GM19372 (cell line): ENCODE measurements around the gene PHACTR2.

Experiments used
- ATAC-seq: cut with Tn5 transposase; IDR thresholded peaks from one replicate; pipeline ENCODE4 v1.9.1; 2021; ENCODE audit warnings: mild to moderate bottlenecking, low read depth, moderate library complexity; ENCODE audit not compliant: unreplicated experiment

PHACTR2 gene

GRCh38 chr6:143696664-143697000 is 18.9 kb downstream of the PHACTR2 start:
- ATAC-seq, result no peak

DNA sequence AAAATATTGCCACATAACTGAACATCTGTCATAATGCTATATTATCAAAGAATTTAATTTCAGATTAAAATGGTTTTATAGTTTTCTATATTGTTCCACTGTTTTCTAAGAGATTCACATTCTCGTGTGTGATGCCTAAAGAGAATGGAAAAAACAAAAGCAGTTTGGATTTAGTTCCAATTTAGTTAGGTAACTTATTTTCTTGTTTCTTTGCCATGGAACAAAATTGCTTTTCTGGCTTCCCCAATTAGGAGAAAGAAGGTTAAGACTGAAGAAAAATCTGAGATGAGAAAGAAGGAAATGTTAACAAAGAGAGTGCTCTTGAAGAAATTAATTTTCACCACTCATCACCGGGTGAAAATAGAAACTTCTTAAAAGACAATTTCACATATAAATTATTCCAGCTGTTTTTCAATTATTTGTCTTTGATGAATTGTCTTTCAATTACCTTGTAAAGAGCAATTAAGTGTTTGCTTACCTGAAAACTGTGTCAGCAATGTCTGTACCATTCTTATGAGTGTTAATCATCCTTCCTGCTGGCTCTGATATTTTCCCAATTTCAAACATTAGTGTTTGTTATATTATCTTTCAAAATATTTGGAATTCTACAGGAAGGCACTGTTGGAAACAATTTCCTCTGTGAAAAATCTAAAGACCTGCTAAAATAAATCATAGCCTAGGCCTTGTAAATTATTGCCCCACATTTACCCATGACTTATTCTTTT is 19.5 kb downstream of the PHACTR2 start:
- ATAC-seq, result no peak

- ATAC-seq, result no peak
Observed at GRCh38 chr6:143698329-143698728, 20.6 kb downstream of the PHACTR2 start.

DNA sequence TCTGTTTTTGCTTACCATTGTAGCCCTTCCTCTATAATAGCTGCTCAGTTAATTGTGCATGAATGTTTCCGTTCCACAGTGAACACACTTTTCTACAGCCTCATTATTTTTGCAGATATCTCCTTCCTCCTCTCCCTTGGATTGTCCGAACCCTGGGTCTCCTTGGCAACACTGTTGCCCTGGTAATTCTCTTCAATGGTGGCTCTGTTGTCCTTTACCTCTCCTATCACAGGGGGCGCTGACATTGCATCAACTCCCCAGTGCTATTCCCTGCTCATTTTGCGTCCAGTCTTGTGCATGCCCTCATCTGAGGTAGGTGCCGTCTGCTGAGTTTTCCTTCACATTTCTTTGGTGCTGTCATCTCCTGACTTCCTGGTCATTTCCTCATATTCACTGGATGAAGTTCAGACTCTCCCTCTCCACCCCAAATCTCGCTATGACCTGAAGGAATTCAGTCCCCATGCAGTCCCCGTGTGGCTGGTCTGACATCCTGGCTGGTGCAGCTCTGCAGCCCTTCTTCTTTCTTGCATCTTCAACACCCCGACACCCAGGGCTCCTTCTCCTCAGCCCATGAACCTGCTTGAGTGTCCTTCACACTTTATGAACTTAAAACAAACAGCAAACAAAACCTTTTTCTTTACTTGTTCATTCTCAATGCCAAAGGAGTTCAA is 21.1 kb downstream of the PHACTR2 start:
- ATAC-seq, result no peak

DNA sequence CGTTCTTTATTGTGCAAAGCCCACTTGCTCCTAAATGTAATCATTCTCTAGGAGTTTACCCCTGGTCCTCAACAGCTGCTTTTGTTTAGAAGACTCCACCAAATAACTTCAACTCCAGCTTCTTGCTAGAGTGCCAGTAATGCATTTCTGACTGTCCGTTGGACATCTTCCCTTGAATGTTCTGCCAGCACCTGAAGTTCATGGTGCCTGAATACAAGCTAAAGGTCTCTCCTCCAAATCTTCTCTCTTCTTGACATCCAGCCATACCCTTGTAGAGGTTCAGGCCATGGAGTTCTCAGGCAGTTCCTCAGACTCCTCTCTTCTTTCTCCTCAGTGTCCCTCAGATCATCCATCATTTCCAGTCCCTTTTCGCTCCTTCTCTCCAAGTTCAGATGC is 21.7 kb downstream of the PHACTR2 start:
- ATAC-seq, result no peak

GRCh38 chr6:143700684-143701348 is 23.1 kb downstream of the PHACTR2 start:
- ATAC-seq, result no peak

DNA sequence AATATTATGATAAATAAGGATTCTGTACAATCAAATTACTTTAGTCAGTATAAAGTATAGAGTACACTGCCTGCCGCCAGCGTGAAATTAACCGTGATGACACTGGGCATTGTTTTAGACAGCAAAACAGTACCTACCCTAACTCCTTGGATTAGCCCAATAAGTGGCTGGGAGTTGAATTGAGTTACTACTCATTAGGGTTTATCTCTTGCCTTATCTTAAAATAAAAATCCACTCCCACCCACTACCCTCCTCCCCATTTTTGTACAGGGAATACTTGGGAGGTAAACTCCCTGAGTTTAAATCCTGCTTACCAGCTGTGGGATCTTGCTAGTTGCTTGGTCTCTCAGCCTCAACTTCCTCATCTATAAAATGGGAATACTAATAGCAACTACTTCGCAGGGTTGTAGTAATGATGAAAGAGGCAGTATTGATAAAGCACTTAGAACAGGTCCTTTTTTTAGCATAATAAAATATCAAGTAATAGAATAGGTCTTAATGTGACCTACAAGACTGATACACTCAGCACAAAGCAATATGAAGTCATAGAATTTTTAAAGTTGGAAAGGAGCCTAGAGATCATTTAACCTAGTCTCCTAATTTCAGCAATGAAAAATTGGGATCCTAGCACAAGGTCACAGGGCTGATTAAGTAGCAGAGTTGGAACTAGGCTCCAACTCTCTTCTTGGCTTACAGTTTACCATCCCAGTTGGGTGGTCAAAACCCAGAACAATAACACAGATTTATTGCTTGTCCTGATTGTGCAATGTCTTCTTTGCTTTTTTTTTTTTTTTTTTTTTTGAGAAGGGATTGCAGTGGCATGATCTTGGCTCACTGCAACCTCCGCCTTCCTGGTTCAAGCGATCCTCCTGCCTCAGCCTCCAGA is 23.8 kb downstream of the PHACTR2 start:
- no peak for ATAC-seq

DNA sequence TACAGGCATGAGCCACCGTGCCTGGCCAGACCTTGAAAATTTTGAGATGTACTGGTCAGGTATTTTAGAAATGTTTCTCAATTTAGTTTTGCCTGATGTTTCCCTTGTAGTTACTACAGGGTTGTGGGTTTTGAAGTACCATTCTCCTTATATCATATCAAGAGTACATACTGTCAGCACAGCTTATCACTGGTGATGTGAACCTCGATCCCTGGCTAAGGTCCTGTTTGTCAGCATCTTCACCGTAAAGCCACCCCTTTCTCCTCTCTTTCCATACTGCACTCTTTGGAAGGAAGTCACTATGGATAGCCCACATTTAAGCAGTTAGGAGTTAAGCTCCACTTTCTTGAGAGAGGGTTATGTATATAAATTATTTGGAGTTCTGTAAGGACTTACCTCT is 27.8 kb downstream of the PHACTR2 start:
- ATAC-seq, result no peak

DNA sequence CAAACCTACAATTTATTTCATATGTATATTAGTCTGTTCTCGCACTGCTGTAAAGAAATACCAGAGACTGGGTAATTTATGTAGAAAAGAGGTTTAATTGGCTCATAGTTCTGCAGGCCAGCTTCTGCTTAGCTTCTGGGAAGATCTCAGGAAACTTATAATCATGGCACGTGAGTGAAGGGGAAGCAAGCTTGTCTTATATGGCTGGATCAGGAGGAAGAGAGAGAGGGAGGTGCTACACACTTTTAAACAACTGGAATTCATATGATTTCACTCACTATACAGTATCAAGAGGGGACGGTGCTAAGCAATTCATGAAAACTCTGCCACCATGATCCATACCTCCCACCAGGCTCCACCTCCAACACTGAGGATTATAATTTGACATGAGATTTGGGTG is 29.9 kb downstream of the PHACTR2 start:
- no peak for ATAC-seq

DNA sequence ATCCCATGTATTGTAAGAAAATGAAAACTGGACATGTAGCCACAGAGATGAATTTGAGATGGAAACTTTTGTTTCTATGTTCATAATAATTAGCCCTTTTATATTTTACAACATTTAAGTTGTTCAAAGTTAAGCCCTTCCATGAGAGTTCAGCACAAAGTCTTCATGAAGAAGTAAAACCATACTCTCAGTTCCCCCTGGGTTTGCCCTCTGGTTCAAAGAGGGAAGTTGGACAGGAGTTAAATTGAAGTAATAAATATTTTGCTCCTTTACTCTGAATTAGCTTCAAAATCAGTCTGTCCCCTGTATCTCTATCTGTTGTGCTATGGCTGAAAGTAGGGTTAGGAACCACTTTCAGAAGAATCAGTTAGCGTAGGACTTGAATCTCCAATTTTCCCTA is 31.1 kb downstream of the PHACTR2 start:
- ATAC-seq, result no peak

GRCh38 chr6:143711714-143712113 is 33.9 kb downstream of the PHACTR2 start:
- ATAC-seq, result no peak

DNA sequence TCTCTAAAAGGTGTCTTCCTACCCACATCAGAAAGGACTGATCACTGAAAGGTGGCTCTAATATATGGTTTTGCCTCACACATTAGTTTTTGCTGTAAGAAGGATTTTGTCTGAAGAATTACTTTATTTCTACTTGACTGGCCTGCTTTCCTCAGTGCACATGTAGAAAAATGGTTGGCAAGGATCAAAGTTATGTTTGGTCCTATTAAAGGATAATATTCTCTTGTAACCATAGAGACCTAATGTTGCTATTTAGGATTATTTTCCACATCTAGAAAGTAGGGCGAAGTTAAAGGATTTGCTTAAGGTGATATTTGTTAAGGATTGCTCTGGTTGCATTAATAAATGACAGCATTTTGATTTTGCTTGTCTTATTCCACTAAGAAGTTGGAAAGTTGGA is 40.7 kb downstream of the PHACTR2 start:
- ATAC-seq, result no peak

DNA sequence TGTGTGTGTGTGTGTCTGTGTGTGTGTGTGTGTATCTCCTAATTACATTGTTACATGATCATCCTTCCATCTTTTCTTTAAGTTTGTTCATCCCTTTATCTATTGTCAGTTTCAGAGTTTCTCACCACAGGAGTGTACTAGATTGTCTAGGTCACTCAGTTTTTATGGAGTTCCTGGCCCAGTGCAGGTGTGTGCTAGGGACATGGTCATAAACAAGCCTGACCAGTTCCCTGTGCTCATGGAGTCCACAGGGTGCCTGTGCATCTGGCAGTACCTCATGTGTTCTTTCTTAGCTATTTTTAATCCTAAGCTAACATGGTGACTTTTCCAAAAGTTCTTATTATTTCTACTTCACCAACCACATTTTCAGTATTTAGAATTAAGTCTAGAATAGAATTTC is 43.9 kb downstream of the PHACTR2 start:
- ATAC-seq, result no peak

GRCh38 chr6:143724876-143725275 is 47.1 kb downstream of the PHACTR2 start:
- no peak for ATAC-seq

DNA sequence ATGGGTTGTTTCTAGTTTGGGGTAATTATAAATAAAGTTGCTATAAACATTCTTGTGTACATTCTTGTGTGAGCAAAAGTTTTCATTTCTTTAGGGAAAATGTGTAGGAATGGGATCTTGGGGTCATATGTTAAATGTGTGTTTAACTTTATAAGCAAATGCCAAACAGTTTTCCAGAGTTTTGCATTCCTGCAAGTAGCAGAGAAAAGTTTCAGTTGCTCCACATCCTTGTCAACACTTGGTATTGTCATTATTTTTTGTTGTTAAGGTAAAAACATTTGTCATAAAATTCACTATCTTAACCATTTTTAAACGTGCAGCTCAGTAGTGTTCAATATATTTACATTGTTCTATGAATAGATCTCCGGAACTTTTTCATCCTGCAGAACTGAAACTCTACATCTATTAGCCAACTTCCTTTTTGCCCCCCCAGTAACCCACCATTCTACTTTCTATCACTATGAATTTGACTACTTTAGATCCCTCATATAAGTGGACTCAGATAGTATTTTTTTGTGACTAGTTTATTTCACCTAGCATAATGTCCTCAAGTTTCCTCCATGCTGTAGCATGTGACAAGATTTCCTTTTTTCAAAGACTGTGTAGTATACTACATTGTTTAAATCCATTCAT is 48.4 kb downstream of the PHACTR2 start:
- no peak for ATAC-seq

DNA sequence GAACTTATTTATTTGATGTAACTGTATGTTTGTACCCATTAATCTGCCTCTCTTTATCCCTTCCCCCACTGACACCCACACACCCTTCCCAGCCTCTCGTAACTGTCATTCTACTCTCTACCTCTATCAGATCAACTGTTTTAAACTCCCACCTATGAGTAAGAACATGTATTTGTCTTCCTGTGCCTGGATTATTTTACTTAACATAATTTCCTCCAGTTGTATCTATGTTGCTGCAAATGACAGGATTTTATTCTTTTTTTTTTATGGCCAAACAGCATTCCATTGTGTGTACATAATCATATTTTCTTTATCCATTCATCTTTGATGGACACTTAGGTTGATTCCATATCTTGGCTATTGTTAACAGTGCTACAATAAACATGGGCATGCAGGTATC is 49.3 kb downstream of the PHACTR2 start:
- no peak for ATAC-seq

- no peak for ATAC-seq
Observed at GRCh38 chr6:143731789-143732188, 54.0 kb downstream of the PHACTR2 start.

- no peak for ATAC-seq
Observed at GRCh38 chr6:143732536-143732935, 54.8 kb downstream of the PHACTR2 start.

GRCh38 chr6:143733510-143733909 is 55.7 kb downstream of the PHACTR2 start:
- no peak for ATAC-seq

GRCh38 chr6:143734641-143735063 is 56.9 kb downstream of the PHACTR2 start:
- no peak for ATAC-seq
